NCI-H1930 (cell line): ENCODE data around the gene AQP12B.

Experiments used
- DNase-seq, 2 experiments: peaks; one replicate each; lab custom pipeline; 2025; lab: John Stamatoyannopoulos, UW

Gene AQP12B

GRCh38 chr2:240632306-240632721, 50.4 kb downstream of the AQP12B start:
- no peak for DNase-seq

- no peak for DNase-seq
Measured at GRCh38 chr2:240631548-240632305, 51.0 kb downstream of the AQP12B start.

- no peak for DNase-seq
Measured at GRCh38 chr2:240630771-240631547, 51.7 kb downstream of the AQP12B start.

- DNase-seq: no peak
Measured at GRCh38 chr2:240629968-240630770, 52.5 kb downstream of the AQP12B start.

- DNase-seq: no peak
Measured at GRCh38 chr2:240629619-240629967, 53.1 kb downstream of the AQP12B start.

- DNase-seq: no peak
Measured at GRCh38 chr2:240628808-240629618, 53.7 kb downstream of the AQP12B start.

- no peak for DNase-seq
Measured at GRCh38 chr2:240628507-240628807, 54.2 kb downstream of the AQP12B start.

GRCh38 chr2:240627736-240628506, 54.8 kb downstream of the AQP12B start:
- no peak for DNase-seq

GRCh38 chr2:240626531-240627300, 56.0 kb downstream of the AQP12B start:
- DNase-seq: no peak
